DLD1 (cell line): ENCODE measurements around the gene GPD2.
"Not testable (repeated sequence)": the region's sequence is repeated elsewhere in the genome, so short reads cannot be mapped to it uniquely, and the experiment has no call there.

Experiments
- in situ Hi-C: cut with HindIII; loops from 2 replicates; pipeline ENCODE4 v1.10.0; 2017; ENCODE audit warnings: low sequenced_read_pairs

The GPD2 gene

DNA sequence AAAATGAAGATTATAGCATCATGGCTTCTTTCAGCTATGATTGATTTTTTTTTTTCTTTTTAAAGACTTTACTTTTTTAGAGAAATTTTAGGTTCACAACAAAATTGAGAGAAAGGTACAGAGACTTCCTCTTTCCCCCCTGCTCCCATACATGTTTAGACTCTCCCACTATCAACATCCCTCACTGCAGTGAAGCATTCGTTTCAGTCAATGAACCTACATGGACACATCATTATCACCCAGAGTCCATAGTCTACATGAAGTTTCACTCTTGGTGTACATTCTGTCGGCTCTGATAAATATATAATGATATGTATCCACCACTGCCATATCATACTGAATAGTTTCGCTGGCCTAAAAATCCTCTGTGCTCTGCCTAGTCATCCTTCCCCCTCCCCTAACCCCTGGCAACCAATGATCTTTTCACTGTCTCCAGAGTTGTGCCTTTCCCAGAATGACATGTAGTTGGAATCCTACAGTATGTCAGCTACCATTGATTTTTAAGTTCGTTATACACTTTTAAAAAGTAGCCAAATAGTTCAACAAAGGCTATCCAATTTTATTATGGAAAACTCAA is 86.8 kb downstream of the GPD2 start:
- in situ Hi-C loops, result no loop called here

DNA sequence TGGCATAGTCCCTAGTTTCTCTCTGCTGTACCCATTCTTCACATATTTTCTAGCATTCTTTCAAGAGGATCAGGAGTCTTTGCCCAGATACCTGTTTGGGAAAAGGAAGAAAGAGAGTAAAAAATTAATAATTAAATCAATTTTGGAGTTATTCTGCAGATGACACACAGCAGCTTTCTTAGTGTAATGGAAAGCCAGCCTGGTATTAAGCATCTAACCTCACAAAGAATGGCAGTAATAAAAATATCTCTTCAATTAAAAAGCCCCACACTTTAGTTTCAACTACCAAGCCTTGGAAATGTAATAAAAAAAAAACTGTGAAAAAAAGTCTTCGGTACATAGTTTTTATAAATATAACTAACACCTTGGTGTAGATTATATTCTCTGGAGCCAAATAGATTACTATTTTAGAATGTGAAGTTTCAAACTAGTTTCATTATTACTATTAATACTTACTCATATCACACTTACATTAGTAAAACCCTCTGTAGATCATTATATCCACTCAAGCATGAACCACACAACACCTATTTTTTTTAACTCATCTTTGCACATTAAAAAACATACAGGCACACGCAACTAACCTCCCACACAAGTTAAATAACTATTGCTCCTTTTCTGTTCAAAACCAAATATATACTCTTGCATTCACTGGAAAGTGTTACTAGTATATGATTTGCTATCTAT is 90.9 kb downstream of the GPD2 start:
- in situ Hi-C loops, result no loop called here

DNA sequence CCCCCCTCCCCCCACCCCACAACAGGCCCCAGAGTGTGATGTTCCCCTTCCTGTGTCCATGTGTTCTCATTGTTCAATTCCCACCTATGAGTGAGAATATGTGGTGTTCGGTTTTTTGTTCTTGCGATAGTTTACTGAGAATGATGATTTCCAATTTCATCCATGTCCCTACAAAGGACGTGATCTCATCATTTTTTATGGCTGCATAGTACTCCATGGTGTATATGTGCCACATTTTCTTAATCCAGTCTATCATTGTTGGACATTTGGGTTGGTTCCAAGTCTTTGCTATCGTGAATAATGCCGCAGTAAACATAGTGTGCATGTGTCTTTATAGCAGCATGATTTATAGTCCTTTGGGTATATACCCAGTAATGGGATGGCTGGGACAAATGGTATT is 92.4 kb downstream of the GPD2 start:
- in situ Hi-C loops, result not testable (repeated sequence)

DNA sequence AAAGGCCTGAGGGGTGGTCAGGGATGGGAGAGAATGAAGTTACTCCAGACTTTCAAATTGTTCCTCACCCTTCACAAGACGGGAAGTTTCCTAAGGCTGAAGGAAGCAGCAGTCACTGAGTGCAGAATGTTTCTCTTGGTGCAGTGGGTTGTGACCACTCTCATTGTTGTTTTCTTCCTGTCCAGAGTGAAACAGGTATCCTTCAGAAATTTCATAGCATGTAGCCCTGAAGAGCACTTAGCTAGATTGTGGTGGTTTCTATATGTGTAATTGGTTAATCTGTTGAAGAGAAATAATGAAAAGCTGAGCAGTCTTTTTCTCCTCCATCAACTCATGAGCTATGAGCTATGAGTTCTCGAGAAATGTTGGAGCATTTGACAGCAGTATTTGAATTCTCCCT is 96.8 kb downstream of the GPD2 start:
- in situ Hi-C loops, result no loop called here

DNA sequence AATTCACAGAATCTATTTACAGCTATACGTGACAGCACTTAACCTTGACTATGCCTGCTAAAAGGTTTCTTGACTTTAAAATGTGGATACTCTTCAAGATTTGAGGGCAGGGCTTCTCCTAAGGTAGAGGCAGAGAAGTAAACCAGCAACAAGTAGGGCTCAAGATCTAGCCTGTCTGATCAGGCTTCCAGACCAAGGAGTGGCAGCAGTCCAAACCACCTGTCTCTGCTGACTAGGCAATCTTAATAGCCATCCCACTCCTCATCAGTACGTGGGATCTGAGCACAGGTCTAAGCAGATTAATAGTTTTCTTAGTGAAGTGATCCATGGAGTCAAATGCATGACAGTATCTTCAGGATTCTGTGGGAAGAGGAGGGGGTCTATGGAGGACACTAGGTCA is 100.4 kb downstream of the GPD2 start:
- in situ Hi-C loops, result no loop called here

DNA sequence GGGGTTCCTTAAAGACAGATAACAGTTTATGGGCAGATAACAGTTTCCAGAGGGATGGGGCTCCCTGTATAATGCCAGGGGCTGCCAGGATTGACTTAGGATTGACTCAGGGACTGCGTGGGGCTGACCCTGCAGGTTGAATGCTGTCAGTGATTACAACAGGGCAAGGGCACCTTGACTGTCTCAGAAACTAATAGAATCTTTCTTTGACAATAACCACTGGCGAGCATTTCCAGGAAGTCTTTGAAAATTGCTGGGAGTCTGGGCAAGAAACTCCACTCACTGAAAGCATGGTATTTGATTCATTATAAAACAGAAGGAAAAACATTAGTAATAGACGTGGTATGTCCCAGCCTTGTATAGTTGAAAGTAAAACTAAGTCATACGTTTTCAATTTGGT is 101.0 kb downstream of the GPD2 start:
- in situ Hi-C loops, result no loop called here

DNA sequence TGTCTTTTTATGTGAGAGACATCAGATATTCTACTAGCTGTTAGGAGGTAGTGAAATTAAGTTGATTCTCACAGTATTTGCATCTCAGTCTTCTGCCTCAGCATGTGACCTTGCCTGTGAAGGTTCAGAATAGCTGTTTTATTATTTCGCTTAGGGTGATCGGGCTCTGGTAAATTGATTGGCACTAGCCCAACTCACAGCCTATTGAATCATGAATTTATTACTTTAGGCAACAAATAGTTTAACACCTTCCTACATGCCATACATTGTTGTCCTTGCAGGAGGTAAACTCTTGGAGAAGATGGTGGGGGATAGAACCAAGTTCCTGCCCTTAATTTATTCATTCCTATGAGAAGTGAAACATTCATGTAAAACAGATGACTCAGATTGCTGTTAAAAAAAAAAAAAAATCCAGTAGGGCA is 101.9 kb downstream of the GPD2 start:
- in situ Hi-C loops, result no loop called here

DNA sequence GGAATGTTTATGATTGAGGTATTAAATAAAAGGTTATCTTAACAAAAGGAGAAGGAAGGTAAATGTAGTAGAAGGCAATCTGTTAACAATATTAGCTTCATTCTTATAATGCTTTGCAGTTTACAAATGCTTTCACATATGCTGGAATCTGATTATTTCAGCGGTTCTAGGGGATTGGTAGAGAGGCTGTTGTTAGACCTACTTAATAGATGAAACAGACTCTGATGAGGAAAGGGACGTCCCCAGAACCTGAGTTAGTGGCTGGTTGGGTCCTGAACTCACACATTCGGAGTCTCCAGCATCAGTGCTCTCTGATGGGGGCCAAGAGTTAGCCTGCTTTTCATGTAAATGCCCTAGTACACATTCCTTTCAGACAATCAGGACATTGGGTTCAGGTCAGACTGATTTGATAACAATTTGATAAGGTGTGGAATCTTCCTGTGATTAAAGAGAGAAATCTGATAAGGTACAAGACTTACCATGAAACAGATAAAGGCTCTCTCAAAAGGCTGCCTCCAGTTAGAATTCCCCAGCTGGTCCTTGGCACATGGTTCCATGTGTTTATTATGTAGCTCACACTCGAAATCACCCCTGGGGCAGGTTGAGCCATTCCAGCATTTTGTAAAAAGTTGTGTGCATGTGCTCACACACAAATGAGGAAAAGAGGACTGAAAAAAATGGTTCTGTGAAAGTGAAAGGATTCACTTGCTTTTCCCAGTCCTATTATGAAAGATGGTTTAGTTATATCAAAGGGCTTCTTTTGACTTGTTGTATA is 103.1 kb downstream of the GPD2 start:
- in situ Hi-C loops, result no loop called here

DNA sequence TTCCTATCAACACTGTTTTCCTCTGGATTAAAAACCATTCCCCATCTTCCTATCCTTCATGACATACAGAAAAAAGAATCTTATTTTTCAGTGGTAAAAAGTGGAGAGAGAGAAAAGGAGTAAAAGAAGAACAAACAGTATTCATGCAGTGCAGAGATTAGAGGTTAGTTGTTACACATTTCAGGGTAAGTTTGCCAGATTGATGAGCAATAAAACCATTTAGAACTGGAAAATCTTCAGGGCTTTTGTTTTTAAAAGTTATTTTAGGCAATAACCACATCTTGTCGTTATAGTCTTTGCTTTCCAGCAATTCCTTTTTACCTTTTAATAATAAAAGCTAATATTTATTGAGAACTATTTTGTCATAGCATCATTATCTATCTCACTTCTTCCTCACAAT is 104.5 kb downstream of the GPD2 start:
- in situ Hi-C loops, result no loop called here

DNA sequence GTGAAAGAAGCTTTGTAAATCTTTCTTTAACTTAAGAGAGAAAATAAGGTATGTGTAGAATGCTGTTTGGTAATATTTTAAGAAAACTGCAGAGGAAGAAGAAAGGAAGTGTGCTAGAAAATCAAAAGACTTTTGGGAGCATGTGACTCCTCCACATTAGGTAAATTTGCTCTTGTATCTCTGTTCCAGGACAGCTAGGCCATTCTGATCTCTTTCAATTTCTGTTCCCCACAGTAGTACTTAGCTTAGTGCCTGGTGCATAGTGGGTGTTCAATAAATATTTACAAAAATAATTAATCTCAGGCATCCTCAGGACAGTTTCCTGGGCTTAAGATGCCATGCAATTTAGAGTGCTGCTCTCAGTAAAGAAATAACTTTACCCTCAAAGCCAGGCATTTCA is 105.0 kb downstream of the GPD2 start:
- in situ Hi-C loops, result no loop called here

DNA sequence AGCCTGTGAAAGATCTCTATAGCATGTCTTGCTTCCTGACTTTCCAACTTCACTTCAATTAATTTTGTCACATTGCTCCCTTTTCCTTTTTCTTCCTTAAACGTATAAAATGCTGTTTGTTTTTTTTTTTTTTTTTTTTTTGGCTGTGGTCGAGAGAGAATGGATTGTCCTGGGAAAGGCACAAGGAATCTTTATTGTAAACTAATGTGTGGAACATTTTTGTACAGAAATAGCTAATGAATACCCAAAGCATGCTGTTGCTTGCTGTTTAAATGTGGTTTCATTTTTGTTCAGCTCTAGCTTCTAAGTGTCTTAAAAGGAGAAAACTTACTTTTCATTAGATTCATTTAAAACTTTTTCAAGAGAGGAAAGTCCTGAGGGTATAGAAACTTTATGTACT is 105.5 kb downstream of the GPD2 start:
- in situ Hi-C loops, result no loop called here

DNA sequence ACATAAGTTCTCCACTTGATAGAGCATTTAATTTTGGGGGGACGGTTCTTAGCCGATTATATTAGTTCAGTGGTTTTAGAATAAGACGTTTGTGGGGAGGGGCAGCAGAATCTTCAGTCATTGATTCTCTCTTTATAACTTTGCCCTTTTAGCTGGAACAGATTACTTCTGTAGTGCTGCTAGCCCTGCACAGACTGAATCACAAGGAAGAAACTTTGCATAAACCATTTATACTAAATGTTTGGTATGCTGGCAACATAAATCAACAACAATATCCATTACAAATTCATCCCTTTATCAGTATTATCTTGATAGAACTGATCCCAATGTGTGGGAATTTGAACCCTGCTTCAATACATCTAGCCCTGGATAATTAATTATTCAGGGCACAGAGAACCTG is 112.2 kb downstream of the GPD2 start:
- in situ Hi-C loops, result no loop called here

DNA sequence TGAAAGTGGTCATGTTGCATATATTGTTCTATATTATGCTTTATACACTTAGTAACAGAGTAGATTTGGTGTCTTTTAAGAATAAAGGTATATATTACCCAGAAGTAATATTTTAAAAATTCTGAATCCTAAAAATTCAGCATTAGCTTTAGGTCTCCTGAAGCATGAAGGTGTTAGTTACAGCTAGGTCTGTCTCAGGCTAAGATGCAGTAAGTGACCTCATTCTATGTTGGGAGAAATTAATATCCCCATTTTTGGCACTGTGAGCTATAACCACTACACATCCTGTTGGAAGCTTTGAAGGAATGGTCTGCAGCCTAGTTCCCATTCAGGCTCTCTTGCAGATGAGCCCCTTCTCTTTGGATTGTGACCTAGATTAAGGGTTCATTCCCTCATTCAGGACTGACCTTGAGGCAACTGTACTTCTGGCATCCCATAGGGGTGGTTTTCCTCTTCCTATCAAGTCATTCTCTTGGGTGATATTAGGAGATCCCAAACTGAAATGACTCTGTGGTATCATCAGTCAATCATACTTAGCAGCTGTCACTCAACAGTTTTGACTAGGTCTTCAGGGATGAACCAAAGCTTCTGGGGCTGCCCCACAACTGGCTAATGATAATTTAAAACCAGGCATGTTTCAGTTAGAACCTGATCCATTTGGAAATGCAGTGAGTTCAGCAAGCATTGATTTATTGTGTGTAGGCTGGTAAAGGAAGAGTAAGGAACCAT is 117.7 kb downstream of the GPD2 start:
- in situ Hi-C loops, result no loop called here

DNA sequence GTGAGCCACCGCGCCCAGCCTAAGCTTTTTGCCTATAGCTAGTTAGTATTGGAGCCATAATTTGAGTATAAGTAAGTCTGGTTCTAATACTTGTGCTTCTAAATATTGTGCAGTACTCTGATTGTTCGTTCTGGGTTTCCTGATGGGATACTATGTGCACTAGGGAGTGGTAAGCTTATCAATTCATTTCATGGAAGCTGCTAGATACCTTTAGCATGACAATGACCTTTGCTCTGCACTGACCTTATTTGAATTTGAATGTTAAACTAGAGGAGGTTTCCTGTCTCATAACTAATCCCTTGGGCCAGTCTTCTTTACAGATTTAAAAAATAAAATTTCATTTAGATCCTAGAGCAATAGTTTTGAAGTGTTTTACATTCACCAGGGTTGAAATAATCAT is 125.1 kb downstream of the GPD2 start:
- in situ Hi-C loops, result no loop called here

DNA sequence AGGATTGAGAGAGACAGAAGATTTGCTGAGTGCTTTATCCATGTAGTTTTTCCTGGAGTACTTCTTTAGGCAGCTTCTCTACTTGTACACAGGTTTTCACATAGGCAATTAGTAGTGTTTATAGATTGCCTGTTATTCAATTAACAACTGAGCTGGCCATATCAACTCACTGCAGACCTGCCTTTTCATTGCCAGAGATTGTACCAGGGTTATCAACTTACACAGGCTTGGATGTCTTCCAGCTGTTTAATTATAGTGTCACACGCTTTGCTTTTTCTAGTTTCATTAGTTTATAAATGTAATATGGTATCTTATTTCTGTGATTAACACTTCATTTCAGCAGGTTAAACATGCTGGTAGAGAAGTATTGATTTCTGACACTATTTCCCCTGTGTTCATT is 125.9 kb downstream of the GPD2 start:
- in situ Hi-C loops, result no loop called here

DNA sequence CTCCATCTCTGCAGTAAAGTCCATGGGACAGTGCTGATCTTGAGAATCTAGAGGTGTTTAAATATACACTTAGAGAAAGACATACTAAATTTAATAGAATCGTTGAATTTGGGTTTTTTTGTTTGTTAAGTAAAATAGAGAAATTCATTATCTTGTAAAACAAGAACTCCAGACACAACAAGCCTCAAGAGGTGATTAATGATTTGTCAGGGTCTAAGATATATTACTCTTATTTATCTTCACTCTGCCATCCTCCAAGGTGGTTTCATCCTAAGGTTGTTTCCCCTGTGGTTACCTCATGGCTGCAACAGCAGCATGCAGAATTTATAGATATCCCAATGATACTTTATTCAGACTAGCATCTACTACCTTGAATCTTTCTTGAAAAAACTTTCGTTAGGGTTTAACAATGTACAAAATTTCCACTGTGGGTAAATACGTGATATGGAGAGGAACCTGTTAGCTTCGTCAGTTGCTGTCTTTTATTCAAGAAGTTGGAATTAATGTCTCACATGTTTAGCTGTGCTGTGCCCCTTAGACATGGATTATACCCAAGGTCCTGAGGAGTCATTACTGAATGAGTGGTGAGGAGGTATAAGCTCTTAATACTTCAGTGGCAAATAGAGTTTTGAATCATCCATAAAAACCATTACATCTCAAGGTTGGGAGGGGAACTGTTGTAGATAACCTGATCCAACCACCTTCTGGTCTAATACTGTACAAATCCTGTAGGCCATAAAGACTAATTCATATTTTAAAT is 128.0 kb downstream of the GPD2 start:
- in situ Hi-C loops, result no loop called here

DNA sequence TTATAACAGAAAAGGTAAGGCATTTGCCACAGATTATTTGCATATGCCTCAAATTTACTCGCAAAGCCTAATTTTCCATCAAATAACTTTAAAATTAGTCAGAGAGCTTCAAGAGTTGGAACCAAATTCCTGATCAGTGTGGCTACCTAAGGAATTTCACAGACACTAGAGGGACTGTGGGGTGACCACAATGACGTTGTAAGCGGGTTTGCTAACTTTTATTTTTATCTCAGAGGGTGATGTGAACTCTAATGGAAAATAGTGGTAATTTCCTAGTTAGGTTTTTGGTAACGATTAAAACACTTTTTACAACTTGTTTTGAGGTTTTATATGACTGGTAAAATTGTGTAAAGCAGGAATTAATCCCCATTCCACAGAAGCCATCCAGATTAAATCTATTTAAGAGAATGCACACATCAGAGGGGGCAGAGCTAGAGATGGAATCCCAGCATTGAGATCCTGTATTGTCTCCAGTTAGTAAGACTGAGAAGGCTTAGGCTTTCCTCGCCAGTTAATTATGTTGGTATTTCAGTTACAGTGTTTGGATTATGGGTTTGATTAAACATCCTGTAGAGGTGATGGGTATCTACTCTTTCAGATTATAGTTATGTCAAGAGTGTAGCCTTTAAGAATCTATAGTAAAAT is 129.0 kb downstream of the GPD2 start:
- in situ Hi-C loops, result no loop called here

DNA sequence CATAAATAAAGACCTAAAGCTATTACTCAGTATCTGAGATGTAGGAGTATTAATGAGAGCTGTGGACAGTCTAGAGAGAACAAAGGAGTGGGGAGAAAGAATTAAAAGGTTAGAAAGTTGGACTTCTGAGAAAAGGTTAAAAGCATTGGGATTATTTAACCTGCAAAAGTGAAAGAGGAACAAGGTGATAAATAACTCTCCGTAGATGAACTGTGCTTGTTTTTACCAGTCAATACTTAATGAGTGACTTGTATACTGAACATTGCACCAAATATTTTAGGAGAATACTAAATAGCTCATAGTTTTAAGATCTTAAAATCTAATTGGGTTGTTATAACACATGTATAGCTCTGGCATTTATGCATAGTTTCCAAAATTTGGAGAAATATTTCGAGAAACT is 137.5 kb downstream of the GPD2 start:
- in situ Hi-C loops, result no loop called here

DNA sequence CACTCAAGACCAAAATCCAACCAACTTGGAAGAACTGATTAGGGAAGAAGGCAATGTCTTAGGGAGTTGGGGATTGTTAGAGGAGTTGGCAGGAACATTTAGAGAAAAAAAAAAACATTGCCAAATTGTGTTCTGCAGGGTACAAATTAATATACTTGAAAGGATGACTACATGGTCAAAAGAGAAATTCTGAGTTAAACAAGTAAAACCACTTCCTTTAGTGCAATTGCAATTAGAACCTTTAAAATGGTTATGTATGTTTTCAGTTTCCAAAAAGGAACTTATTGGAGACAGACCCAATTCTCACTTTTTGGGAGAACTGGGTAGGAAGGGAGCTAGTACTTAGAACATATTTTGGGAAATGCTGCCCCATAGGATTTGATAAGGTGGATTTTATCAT is 137.9 kb downstream of the GPD2 start:
- in situ Hi-C loops, result no loop called here

DNA sequence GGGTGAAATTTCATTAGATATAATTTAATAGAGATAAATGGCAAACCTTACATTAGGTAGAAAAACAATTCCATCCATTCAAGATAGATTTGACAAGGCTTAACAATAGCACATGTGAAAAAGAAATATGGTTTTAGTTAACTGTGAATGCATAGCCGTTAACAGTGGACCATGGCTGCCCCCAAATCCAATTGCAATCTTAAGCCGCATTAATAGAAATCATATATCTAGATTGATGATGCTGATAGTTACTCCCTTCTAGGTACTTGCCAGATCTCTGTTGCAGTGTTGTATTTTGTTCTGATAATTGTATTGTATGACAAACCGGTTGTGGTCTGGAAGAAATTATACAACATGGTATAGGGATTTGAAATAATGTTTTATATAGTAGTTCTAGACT is 139.8 kb downstream of the GPD2 start:
- in situ Hi-C loops, result no loop called here
